HL-60/S4 (cell line): Measurements from ENCODE around the gene MGAT5.

ENCODE experiments used
- in situ Hi-C: fragments of 300-500 bp; cut with MboI; formaldehyde crosslinking; loops from 2 replicates; pipeline ENCODE4 v1.14.3; 2022; ENCODE audit warnings: low sequenced_read_pairs

The MGAT5 gene

DNA sequence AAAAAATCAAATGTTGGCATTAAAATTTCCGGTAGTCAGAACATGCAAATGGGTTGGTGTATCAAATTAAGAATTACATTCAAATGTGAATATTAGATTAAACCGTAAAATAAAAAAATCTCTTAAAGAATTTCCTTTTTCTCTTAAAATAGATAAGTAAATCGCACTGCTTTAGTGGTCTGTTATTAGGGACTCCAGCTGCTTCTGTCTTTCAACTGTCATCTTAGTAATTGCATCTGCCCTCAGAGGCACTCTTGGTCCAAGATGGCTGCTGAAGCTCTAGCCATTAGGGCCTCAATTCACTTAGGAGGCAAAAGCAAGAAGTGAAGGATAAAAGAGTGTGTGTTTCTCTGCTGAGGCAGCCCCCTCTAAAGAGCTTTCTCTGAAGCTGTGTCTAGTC is 132.4 kb downstream of the MGAT5 start:
- in situ Hi-C loops: no loop called here

DNA sequence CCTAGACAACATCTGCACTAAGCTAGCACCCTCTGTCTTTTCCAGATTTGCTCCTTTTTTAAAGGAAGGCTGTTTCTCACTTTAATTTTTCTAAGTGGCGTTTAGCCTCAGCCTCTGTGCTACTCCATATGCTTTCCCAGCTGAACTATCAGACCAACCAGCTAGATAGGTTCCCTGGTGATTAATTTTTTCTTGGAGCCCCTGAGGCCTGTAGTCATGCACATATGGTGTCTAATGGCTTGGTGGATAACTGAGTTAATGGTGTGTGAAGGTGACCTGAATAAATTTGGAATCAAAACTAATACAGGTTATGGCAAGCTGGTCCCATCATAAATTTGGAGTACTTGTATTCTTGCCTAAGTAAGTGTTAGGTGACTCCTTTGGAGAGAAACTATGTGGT is 135.5 kb downstream of the MGAT5 start:
- in situ Hi-C loops: no loop called here

DNA sequence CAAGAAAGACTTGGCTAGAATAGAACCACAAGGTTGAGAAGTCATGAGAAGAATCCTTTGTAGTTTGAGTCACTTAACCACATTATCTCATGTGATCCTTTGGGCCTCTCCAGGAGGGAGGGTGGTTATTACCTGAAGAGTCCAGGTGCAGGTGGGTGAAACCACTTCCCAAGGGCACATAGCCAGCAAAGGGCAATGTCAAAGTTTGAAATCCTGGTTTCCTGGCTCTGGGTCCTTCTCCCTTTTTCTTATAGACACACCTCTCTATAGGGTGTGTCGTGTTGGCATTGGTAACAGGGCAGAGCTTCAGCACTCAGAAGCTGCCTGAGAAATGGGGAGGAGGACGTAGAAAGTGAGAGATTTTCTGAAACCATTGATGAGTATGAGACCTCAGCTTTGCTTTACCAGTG is 137.9 kb downstream of the MGAT5 start:
- in situ Hi-C loops: no loop called here

- in situ Hi-C loops: no loop called here
These were observed 138.7 kb downstream of the MGAT5 start for GRCh38 chr2:134392442-134393074.

DNA sequence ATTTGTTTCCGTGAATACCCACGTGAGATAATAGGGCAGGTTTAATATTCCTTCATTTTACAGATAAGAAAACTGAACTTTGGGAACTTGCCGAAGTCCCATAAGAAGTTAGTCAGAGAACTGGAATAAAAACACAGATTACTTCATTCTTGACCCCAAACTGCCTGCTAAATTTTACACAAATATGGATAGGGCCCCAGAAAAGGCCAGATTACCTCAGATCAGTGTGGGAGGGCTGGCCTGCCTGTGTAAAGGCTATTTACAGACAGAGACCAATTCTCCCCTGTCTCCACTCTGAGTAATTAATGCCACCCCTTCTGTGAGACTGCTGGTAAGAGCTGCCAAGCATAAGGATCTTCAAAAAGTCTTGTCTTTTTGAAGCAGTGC is 139.2 kb downstream of the MGAT5 start:
- in situ Hi-C loops: no loop called here

DNA sequence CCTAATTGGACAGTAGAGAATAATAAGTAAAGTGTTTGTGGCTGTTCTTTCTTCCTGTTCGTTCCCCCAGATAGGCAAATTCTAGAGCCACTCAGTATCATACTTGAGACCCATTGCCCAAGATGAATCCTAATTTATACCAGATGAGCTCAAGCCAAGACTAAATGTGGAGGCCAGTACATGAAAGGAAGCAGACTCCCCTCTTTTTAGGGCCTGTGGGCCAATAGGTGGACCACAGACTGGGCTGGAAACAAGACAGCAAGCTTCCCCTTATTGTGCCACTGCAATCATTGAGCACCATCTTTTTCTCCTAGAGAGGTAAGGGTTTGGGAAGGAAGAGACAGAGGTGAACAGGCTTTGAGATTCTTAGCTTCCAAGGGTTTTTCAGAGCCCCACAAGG is 141.9 kb downstream of the MGAT5 start:
- in situ Hi-C loops: no loop called here

DNA sequence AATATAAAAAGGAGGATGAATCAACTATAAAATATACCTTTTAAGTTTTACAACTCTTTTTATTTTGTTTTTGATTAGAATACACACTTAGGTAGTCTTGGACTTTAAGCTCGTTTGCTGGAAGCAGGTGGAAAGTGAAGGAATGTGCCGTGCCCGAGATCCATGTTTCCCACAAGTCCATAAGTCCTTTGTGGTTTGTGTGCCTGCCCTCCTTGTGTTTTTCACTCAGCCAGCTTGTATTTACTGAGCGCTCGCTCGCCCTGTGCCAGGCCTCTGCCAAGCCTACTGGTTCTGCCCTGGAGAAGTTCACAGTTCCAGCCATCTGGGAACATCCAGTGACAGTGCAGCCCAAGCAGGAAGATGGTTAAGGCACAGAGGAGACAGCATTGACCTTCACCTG is 142.6 kb downstream of the MGAT5 start:
- in situ Hi-C loops: no loop called here

GRCh38 chr2:134397146-134397896 is 143.4 kb downstream of the MGAT5 start:
- in situ Hi-C loops: no loop called here

GRCh38 chr2:134398300-134398699 is 144.4 kb downstream of the MGAT5 start:
- in situ Hi-C loops: no loop called here

DNA sequence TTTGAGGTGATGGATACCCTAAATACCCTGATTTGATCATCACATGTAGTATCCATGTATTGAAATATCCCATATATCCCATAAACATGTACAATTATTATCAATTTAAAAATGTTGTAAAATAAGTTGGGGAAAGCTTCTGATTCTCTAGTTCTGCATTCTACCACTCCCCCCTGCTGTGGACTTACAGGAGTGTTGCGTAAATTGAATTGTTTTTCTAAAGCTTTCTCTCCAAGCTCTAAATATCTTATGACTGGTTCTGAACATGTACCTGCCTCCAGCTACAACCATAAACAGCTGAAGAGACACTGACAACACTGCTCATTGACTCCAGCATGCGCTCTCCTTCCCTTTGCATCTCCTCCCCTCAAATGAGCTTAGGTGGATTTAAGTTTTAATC is 145.2 kb downstream of the MGAT5 start:
- in situ Hi-C loops: no loop called here

- in situ Hi-C loops: no loop called here
These were observed 147.2 kb downstream of the MGAT5 start for GRCh38 chr2:134401081-134401497.

GRCh38 chr2:134401789-134402188 is 147.9 kb downstream of the MGAT5 start:
- in situ Hi-C loops: no loop called here

GRCh38 chr2:134402410-134402809 is 148.5 kb downstream of the MGAT5 start:
- in situ Hi-C loops: no loop called here

- in situ Hi-C loops: no loop called here
These were observed 151.8 kb downstream of the MGAT5 start for GRCh38 chr2:134405611-134406081.

GRCh38 chr2:134406311-134406710 is 152.4 kb downstream of the MGAT5 start:
- in situ Hi-C loops: no loop called here

- in situ Hi-C loops: no loop called here
These were observed 152.9 kb downstream of the MGAT5 start for GRCh38 chr2:134406736-134407135.

DNA sequence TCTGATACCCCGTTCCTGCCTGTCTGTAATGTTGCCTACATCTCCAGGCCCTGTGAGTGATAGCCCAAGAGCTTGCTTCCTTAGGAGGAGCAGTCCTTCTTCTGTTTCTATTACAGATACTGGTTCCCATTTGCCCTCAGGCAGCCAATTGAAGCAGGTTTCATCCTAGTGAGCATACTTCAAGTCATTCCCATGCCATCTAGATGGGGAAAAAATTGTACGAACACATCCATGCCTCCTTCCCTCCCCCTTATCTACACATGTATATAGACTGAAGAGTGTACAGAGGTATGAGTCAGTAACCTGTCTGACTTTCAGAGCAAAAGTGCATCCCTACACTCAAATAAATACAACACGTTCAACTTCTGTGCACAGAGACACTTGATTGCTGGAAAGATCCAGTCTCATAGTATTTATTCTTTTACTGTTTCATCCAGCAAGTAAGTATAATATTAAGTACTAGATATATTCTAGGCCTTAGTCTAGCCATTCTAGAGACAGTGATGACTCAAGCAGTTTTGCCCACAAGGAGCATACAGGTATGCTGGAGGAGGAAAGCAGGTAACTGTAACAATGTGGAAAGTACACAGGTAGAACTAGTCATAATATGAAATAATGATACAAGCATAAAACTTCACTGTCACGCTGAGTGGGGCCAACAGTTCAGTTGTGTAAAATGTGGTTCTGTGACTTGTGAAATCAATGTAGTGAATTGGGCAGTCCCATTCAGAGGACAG is 153.4 kb downstream of the MGAT5 start:
- in situ Hi-C loops: no loop called here

DNA sequence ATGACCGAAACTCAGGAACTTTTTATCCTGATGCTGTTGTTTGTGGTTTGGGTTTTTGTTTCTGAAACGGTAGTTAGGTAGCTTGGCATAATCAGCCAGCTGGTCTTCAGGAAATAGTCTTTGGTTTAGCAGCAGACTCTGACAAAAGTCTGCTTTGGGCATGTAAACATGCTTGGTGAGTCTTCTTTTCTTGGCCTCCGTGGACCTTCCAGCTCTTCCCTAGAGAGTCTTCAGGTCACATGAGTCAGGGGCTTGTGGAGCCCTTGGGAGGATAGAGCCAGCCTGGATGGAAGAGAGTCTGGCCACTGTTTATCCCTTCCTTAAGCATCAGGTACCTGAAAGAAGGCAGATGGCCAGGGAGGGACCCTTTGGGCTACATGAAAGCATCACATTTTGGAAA is 154.5 kb downstream of the MGAT5 start:
- in situ Hi-C loops: no loop called here

- in situ Hi-C loops: no loop called here
These were observed 154.9 kb downstream of the MGAT5 start for GRCh38 chr2:134408791-134409190.

DNA sequence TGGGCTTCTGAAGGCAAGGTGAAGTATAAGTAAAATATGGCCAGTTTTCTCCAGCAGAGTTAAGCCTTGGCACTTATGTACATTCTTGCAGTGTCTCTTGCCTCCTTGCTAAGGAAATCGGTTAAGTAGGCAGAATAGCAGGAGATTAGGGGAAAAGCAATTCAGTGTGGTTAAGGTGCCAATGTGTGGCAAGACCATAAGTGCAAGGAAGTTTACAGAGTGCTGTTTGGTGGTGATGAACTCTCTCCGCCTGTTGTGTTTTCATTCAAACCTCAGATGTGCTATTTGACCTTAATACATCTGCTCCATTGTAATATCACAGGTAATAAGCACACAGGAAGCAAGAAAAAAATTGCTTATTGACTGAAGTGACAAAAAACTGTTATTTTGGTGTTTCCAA is 156.1 kb downstream of the MGAT5 start:
- in situ Hi-C loops: no loop called here

DNA sequence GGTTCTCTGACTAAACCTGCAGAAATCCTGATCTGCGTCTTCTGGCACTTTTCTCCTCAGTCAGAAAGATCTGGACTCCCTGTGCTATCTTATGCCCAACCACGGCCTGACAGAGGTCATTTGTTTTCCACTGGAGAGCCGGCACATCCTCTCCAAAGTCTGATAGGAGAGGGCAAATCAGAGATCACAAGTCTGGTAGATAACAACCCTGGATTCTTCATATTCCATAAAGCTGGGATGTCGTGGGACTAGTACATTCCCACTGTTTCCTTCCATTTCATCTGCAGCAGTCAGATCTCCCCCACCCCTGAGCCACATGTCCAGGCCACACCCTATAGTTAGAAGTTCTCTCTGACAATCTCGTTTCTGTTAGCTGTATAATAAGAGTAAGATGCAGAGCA is 157.0 kb downstream of the MGAT5 start:
- in situ Hi-C loops: no loop called here

DNA sequence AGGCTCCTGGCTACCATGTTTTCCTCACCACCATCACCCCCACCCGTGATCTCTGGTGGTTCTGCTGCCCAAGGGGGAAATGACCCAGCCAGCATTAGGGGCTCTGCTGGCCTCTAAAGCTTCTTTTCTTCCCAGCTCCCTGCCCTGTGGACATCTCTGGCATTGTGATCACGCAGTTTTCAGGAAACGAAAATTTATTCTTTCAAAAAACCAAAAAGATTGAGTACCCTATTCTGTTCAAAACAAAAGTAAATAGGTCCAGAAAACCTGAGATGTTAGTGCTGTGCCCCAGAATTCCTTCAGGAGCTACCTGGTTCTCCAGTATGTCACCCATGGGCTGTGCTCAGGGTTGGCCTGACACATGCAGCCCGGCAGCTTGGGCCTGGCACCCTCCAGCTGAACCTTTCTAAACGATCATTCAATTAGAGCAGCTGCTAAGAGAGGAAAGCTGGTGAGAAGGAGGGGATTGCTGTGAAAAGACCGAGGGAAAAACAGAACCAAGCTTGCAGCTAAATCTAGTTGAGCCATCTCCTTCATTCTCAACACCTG is 157.5 kb downstream of the MGAT5 start:
- in situ Hi-C loops: no loop called here
